Measurements from ENCODE around the gene COBL.
A peak's percentile ranks its signal among the peaks of the same experiment; 100 is the strongest.

COBL gene

GRCh38 chr7:51186531-51186930 lies 130.1 kb downstream of the COBL start:
- DNase-seq: no peak

GRCh38 chr7:51182636-51183166 lies 133.9 kb downstream of the COBL start:
- DNase-seq: no peak

GRCh38 chr7:51180092-51180491 lies 136.5 kb downstream of the COBL start:
- DNase-seq: no peak

GRCh38 chr7:51175992-51176388 lies 140.6 kb downstream of the COBL start:
- DNase-seq: no peak

GRCh38 chr7:51175316-51175991 lies 141.2 kb downstream of the COBL start:
- no peak for DNase-seq

GRCh38 chr7:51165337-51165736 lies 151.3 kb downstream of the COBL start:
- no peak for DNase-seq

- DNase-seq: peak; percentile 75
These were observed 153.8 kb downstream of the COBL start for GRCh38 chr7:51162724-51163329.

- DNase-seq: no peak
These were observed 154.7 kb downstream of the COBL start for GRCh38 chr7:51161937-51162336.

GRCh38 chr7:51160990-51161615 lies 155.5 kb downstream of the COBL start:
- DNase-seq: peak; percentile 80

GRCh38 chr7:51160411-51160810 lies 156.2 kb downstream of the COBL start:
- no peak for DNase-seq

GRCh38 chr7:51158742-51159445 lies 157.7 kb downstream of the COBL start:
- no peak for DNase-seq

- no peak for DNase-seq
These were observed 158.4 kb downstream of the COBL start for GRCh38 chr7:51158211-51158610.

GRCh38 chr7:51154201-51154600 lies 162.4 kb downstream of the COBL start:
- DNase-seq: no peak

- DNase-seq: no peak
These were observed 163.9 kb downstream of the COBL start for GRCh38 chr7:51152706-51153200.

- DNase-seq: no peak
These were observed 165.2 kb downstream of the COBL start for GRCh38 chr7:51151455-51151854.

GRCh38 chr7:51150193-51150592 lies 166.4 kb downstream of the COBL start:
- DNase-seq: no peak

- no peak for DNase-seq
These were observed 168.4 kb downstream of the COBL start for GRCh38 chr7:51148216-51148615.

GRCh38 chr7:51146816-51147586 lies 169.6 kb downstream of the COBL start:
- DNase-seq: no peak

- no peak for DNase-seq
These were observed 172.4 kb downstream of the COBL start for GRCh38 chr7:51144178-51144577.

GRCh38 chr7:51142741-51143385 lies 173.7 kb downstream of the COBL start:
- DNase-seq: no peak

GRCh38 chr7:51141451-51142003 lies 175.1 kb downstream of the COBL start:
- DNase-seq: no peak

Measured in left hindlimb (tissue), 1 donor.